NCI-H2196 treated with DMSO at 0.1 percent for 48 hours (cell line): Measurements from ENCODE around the gene TACR2.
"Not testable (repeated sequence)": the region's sequence is repeated elsewhere in the genome, so short reads cannot be mapped to it uniquely, and the experiment has no call there.

Experiments used
- DNase-seq: peaks from one replicate; lab custom pipeline; 2025; ENCODE audit not compliant: unreplicated experiment; lab: John Stamatoyannopoulos, UW

Gene TACR2

DNA sequence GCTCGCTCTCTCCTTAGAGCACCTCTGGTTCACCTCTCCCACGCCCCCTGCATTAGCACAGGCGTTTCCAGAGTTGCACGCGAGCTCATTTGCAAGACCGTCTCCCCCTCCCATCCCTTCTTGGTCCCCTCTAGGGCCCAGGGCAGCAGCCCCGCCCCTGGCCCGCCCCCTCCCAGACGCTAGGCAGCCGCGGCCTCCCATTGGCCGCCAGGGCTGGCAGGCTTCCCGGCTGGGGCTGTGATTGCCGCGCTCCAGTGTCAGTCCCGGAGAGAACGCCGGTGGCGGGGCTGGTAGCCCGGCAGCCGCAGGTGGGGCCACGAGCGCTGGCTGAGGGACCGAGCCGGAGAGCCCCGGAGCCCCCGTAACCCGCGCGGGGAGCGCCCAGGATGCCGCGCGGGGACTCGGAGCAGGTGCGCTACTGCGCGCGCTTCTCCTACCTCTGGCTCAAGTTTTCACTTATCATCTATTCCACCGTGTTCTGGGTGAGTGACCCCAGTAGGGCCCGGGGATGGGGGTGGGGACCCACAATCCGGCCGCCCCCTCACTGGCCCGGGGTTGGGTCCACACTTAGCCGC, 34.6 kb upstream of the TACR2 start, which contains the start of gene TSPAN15:
Gene TSPAN15, plus strand, starts transcription at position 257 of the 575 bp plus-strand sequence. Its CDS starts 130 bp downstream, at position 387.
- DNase-seq, result peak; percentile 31

DNA sequence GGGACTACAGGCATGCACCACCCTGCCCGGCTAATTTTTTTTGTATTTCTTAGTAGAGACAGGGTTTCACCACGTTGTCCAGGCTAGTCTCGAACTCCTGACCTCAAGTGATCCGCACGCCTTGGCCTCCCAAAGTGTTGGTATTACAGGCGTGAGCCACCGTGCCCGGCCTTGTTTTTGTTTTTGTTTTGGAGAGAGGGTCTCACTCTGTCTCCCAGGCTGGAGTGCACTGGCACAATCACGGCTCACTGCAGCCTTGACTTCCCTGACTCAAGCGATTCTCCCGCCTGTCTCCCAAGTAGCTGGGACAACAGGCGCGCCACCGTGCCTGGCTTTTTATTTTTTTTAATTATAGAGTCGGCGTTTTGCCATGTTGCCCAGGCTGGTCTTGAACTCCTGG, 33.7 kb upstream of the TACR2 start:
- DNase-seq, result not testable (repeated sequence)

DNA sequence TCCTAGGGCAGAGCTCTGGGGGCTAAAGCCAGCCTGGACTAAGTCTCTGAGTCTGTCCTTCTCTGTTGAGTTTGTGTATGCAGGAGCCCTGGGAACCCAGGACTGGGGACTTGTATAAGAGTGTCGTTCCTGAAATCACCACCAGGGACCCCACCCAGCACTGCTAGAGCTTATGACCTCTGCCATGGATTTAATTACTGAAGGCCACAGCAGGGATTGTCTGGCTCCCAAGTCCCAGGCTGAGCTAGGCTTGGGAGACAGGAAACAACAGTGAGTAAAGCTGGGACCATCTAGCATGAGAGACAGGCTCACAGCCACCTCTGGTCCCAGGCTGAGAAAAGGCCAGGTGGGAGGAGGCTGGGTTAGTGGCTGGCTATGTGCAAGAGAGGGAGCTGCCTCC, 33.1 kb upstream of the TACR2 start:
- peak; percentile 37 for DNase-seq

- no peak for DNase-seq
Observed at GRCh38 chr10:69446650-69447151, 30.0 kb upstream of the TACR2 start.

- no peak for DNase-seq
Observed at GRCh38 chr10:69446229-69446628, 29.5 kb upstream of the TACR2 start.

DNA sequence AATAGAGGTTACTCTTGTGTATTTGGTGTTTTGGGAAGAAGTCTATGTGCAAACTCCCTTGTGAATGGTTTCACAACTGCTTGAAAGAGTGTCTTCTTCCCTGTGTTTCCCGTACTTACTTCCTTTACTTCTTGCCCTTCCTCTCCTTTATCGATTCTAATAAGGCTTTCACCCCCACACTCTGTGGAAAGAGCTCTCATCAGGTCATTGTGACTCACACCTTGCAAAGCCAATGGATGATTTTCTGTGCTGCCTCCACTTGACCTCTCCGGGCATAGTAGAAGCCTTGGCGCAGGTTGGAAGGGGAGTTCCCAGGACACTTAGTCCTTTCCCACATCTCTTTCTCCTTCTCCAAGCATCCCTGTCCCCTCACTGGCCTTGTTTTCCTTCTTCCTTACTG, 28.3 kb upstream of the TACR2 start:
- DNase-seq, result no peak

DNA sequence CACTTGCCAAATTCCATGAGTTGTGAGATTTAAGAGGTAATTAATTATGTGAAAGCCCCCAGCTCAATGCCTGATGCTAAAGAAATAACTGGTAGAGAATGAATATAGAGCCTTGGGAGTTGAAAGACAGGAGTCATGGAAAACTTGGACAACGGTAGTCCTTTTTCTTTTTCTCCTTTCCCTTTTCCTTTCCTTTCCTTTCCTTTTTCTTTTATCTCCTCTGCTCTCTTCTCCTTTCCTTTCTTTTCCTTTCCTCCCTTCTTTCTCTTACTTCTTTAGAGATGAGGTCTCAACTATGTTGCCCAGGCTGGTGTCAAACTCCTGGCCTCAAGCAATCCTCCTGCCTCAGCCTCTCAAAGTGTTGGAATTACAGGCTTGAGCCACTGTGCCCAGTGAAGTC, 26.6 kb upstream of the TACR2 start:
- no peak for DNase-seq

GRCh38 chr10:69439813-69440506, 23.2 kb upstream of the TACR2 start:
- no peak for DNase-seq

DNA sequence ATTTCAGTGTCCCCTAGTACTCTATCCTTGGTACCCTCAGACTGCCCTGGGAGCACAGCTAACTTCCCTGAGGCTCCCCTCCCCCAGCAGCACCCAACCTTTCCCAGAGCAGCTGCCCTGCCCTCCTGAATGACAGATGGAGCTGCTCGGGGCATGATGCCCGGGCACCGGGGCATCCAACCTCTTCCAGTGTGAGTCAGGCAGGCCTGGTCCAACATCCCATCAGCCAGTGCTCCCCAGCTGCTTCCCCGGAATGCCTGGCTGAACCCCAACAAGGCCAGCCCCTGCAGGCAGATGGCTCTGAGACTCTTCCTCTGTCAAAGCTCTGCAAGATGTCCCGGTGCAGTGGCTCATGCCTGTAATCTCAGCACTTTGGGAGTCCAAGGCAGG, 22.6 kb upstream of the TACR2 start:
- DNase-seq, result no peak

- no peak for DNase-seq
Observed at GRCh38 chr10:69438536-69439349, 22.0 kb upstream of the TACR2 start.

GRCh38 chr10:69437321-69438259, 20.9 kb upstream of the TACR2 start:
- no peak for DNase-seq

DNA sequence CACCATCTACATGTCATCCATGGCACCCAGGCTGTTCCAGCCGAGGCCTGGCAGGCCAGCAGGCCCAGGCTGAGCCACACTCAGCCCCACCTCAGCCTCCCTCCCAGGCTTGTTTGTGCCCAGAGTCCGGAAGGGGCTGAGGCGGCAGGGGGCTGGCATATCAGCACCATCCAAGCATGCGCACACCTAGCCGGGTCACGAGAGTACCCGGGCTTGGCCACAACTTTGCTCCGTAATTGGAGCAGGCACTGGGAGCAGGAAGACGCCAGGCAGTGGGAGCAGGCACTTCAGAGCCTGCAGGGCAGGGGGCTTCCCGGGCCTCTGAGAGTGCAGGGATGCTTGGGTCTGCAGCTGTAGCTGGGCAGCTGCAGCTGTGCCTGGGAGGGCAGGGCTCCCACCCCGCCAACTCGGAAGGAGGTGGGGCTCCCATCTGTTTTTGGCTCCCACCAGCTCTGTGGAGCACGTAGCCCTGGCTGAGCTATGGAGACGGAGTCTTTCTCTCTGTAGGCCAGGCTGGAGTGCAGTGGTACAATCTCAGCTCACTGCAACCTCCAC, 19.3 kb upstream of the TACR2 start:
- DNase-seq, result no peak

- DNase-seq, result no peak
Observed at GRCh38 chr10:69434926-69435325, 18.2 kb upstream of the TACR2 start.

DNA sequence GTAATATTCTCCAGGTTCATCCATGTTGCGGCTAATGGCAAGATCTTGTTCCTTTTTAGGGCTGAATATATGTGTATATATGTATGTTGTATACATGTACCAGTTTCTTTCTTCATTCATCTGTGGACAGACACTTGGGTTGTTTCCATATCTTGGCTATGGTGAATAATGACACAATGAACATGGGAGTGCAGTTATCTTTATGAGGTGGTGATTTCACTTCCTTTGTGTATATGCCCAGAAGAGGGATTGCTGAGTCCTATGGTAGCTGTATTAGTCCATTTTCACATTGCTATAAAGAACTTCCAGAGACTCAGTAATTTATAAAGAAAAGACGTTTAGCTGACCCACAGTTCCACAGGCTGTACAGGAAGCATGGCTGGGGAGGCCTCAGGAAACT, 17.5 kb upstream of the TACR2 start:
- no peak for DNase-seq

GRCh38 chr10:69428165-69428564, 11.4 kb upstream of the TACR2 start:
- DNase-seq, result no peak

- DNase-seq, result peak; percentile 16
Observed at GRCh38 chr10:69426376-69426727, 9.6 kb upstream of the TACR2 start.

GRCh38 chr10:69425511-69426298, 9.0 kb upstream of the TACR2 start:
- DNase-seq, result peak; percentile 21

- no peak for DNase-seq
Observed at GRCh38 chr10:69425041-69425440, 8.3 kb upstream of the TACR2 start.

- DNase-seq, result no peak
Observed at GRCh38 chr10:69422676-69423075, 6.0 kb upstream of the TACR2 start.
